Vagina (tissue), 2 donors: Measurements from ENCODE around the gene BBS7. TPM values are rescaled to one million over a fixed set of nuclear protein-coding genes. Genes with fewer than 3 reads are reported as not detected.

Experiments used
- DNase-seq, 2 donors: peaks; one replicate each; pipeline ENCODE4 v3.0.0-alpha.2; 2017; ENCODE audit errors: extremely low spot score in 2 of 2
- H3K27ac ChIP-seq: fragments of 200-600 bp; sonication (generic); one replicate; pipeline ENCODE4 v1.5.1; 2019
- H3K27me3 ChIP-seq: fragments of 200-600 bp; sonication (generic); one replicate; pipeline ENCODE4 v1.5.1; 2019
- H3K36me3 ChIP-seq, 2 donors: fragments of 200-600 bp; sonication (generic); one replicate each; pipeline ENCODE4 v1.5.1; 2017 to 2019
- H3K4me1 ChIP-seq: fragments of 200-600 bp; sonication (generic); one replicate; pipeline ENCODE4 v1.5.1; 2019
- H3K4me3 ChIP-seq, 2 donors: fragments of 200-600 bp; sonication (generic); 1 replicate in 1 of 2; 2 replicates in 1 of 2; pipeline ENCODE4 v1.5.1; 2016 to 2019
- H3K9me3 ChIP-seq: fragments of 200-600 bp; sonication (generic); one replicate; pipeline ENCODE4 v1.5.1; 2019
- CTCF ChIP-seq, 3 experiments: fragments of 450-650 bp in 2 of 3; fragments of 200-600 bp in 1 of 3; sonication (generic) in 1 of 3; IDR thresholded peaks; one replicate each; pipeline ENCODE4 v1.5.1; 2017 to 2019; ENCODE audit warnings: antibody characterized with exemption in 3 of 3, mild to moderate bottlenecking in 2 of 3, moderate library complexity in 2 of 3
- POLR2A ChIP-seq, 2 donors: fragments of 450-650 bp; IDR thresholded peaks; one replicate each; pipeline ENCODE4 v1.6.1; 2017; ENCODE audit warnings: antibody characterized with exemption in 2 of 2, mild to moderate bottlenecking in 2 of 2, moderate library complexity in 2 of 2
- POLR2AphosphoS5 ChIP-seq, 2 donors: sonication (generic); formaldehyde crosslinking; IDR thresholded peaks; one replicate each; pipeline ENCODE4 v1.9.0; 2017; ENCODE audit warnings: antibody characterized with exemption in 2 of 2, mild to moderate bottlenecking in 2 of 2, low read depth in 1 of 2; ENCODE audit not compliant: insufficient read depth in 1 of 2
- intact Hi-C: fragments of 100-400 bp; cut with DNase I; formaldehyde crosslinking; loops from one replicate; pipeline ENCODE4 v1.15.1; 2023
- total RNA-seq: library from RNA; depleted of rRNA; stranded (reverse); fragments of >200 nt; gene quantifications from one replicate; pipeline ENCODE4 v1.2.3, GENCODE V29; 2016

BBS7 gene
- total RNA-seq, 1 donor from 2014 or later = 19.2 TPM

- intact Hi-C loops = no loop called here
- Histone ChIP-seq H3K4me1 (peaks cover 5% of the 10 kb centered on the region), H3K36me3 (peaks cover 0 to 30% of the 10 kb centered on the region in 2 donors), H3K4me3 (no peak overlapping the region), H3K9me3 (no peaks in the 10 kb centered on the region), H3K27me3 (no peaks in the 10 kb centered on the region), H3K27ac (no peak overlapping the region)
- DNase-seq = no peak
- no peak for TF ChIP-seq POLR2A (IDR thresholded peaks at IDR 0.05)
- no peak for TF ChIP-seq POLR2AphosphoS5 (IDR thresholded peaks at IDR 0.05; ENCODE audit: insufficient read depth in 1 of 2, low read depth in 1 of 2)
- no peak for TF ChIP-seq CTCF (IDR thresholded peaks at IDR 0.05)
Observed at GRCh38 chr4:121818215-121818614, 52.1 kb downstream of the BBS7 start.

GRCh38 chr4:121817701-121818100 is 52.6 kb downstream of the BBS7 start:
- DNase-seq = no peak
- H3K4me1 ChIP-seq = no peaks in the 10 kb centered on the region
- intact Hi-C loops = no loop called here
- H3K27ac ChIP-seq = no peak overlapping the region
- TF ChIP-seq POLR2A (IDR thresholded peaks at IDR 0.05) = no peak
- TF ChIP-seq POLR2AphosphoS5 (IDR thresholded peaks at IDR 0.05; ENCODE audit: insufficient read depth in 1 of 2, low read depth in 1 of 2) = no peak
- TF ChIP-seq CTCF (IDR thresholded peaks at IDR 0.05) = no peak
- peaks cover 0 to 34% of the 10 kb centered on the region in 2 donors for H3K36me3 ChIP-seq
- H3K9me3 ChIP-seq = no peaks in the 10 kb centered on the region
- no peak overlapping the region for H3K4me3 ChIP-seq
- no peaks in the 10 kb centered on the region for H3K27me3 ChIP-seq

GRCh38 chr4:121817006-121817405 is 53.3 kb downstream of the BBS7 start:
- H3K27me3 ChIP-seq = no peaks in the 10 kb centered on the region
- DNase-seq = no peak
- no peaks in the 10 kb centered on the region for H3K4me1 ChIP-seq
- peaks cover 0 to 41% of the 10 kb centered on the region in 2 donors for H3K36me3 ChIP-seq
- no peak overlapping the region for H3K4me3 ChIP-seq
- TF ChIP-seq CTCF (IDR thresholded peaks at IDR 0.05) (no peak), POLR2AphosphoS5 (IDR thresholded peaks at IDR 0.05; ENCODE audit: insufficient read depth in 1 of 2, low read depth in 1 of 2) (no peak), POLR2A (IDR thresholded peaks at IDR 0.05) (no peak)
- no peak overlapping the region for H3K27ac ChIP-seq
- no peaks in the 10 kb centered on the region for H3K9me3 ChIP-seq
- intact Hi-C loops = no loop called here

GRCh38 chr4:121814756-121815155 is 55.5 kb downstream of the BBS7 start:
- no peaks in the 10 kb centered on the region for H3K9me3 ChIP-seq
- no peak for DNase-seq
- H3K27ac ChIP-seq = no peak overlapping the region
- no peaks in the 10 kb centered on the region for H3K4me1 ChIP-seq
- intact Hi-C loops = no loop called here
- H3K4me3 ChIP-seq = no peak overlapping the region
- TF ChIP-seq POLR2AphosphoS5 (IDR thresholded peaks at IDR 0.05; ENCODE audit: insufficient read depth in 1 of 2, low read depth in 1 of 2) = no peak
- TF ChIP-seq POLR2A (IDR thresholded peaks at IDR 0.05) = no peak
- no peak for TF ChIP-seq CTCF (IDR thresholded peaks at IDR 0.05)
- H3K36me3 ChIP-seq = peaks cover 0 to 56% of the 10 kb centered on the region in 2 donors
- H3K27me3 ChIP-seq = no peaks in the 10 kb centered on the region

GRCh38 chr4:121811122-121811521 is 59.2 kb downstream of the BBS7 start:
- Histone ChIP-seq H3K4me1 (no peaks in the 10 kb centered on the region), H3K4me3 (no peak overlapping the region), H3K27ac (no peak overlapping the region), H3K36me3 (peaks cover 0 to 81% of the 10 kb centered on the region in 2 donors), H3K27me3 (no peaks in the 10 kb centered on the region), H3K9me3 (no peaks in the 10 kb centered on the region)
- no peak for DNase-seq
- TF ChIP-seq POLR2A (IDR thresholded peaks at IDR 0.05) (no peak), POLR2AphosphoS5 (IDR thresholded peaks at IDR 0.05; ENCODE audit: insufficient read depth in 1 of 2, low read depth in 1 of 2) (no peak), CTCF (IDR thresholded peaks at IDR 0.05) (no peak)
- intact Hi-C loops = no loop called here
